A549 (cell line): ENCODE results near the gene BTG4. TPM values are rescaled to one million over a fixed set of nuclear protein-coding genes. Genes with fewer than 3 reads are reported as not detected.
A peak's percentile ranks its signal among the peaks of the same experiment; 100 is the strongest.

Experiments used
- ATAC-seq, 2 experiments: fragments of 200-7000 bp in 1 of 2; fragments of >200 bp in 1 of 2; cut with Nextera tagmentation in 1 of 2; cut with Tn5 transposase in 1 of 2; 3 replicates each; pipeline versions ENCODE4 v1.8.0 to v1.9.1; 2018 to 2020; ENCODE audit warnings: mild to moderate bottlenecking in 1 of 2, moderate library complexity in 1 of 2
- CTCF ChIA-PET: fragments of 300-600 bp; sonication (Branson Sonifier 250); formaldehyde crosslinking; extraction: SDS; loops from one replicate; lab custom pipeline; 2021; ENCODE audit warnings: antibody characterized with exemption, inconsistent platforms; lab: Yijun Ruan, JAX
- POLR2A ChIA-PET: fragments of 350-600 bp; formaldehyde crosslinking; extraction: SDS; loops from one replicate; lab custom pipeline; 2021; ENCODE audit warnings: antibody characterized with exemption, inconsistent platforms; lab: Yijun Ruan, JAX
- DNase-seq, 2 experiments: peaks; one replicate each; pipeline versions ENCODE4 v3.0.0 to v3.0.0-alpha.2; 2011 to 2016; ENCODE audit warnings: low read depth in 1 of 2, low spot score in 1 of 2
- FAIRE-seq: peaks from 2 replicates; lab custom pipeline; 2011; peaks lifted over from hg19 to GRCh38; lab: Jason Lieb, UNC
- H3K27ac ChIP-seq, 2 experiments: fragments of >200 bp; sonication (Bioruptor Twin); formaldehyde crosslinking; 3 replicates each; pipeline ENCODE4 v1.5.1; 2016 to 2017
- H3K4me1 ChIP-seq: fragments of >200 bp; sonication (Bioruptor Twin); formaldehyde crosslinking; 3 replicates; pipeline ENCODE4 v1.6.1; 2016
- H3K4me2 ChIP-seq: fragments of >200 bp; sonication (Bioruptor Twin); formaldehyde crosslinking; 3 replicates; pipeline ENCODE4 v1.6.1; 2016
- H3K4me3 ChIP-seq: fragments of >200 bp; sonication (Bioruptor Twin); formaldehyde crosslinking; 3 replicates; pipeline ENCODE4 v1.5.1; 2016
- H3K9me3 ChIP-seq: fragments of >200 bp; sonication (Bioruptor Twin); formaldehyde crosslinking; 3 replicates; pipeline ENCODE4 v1.6.1; 2016
- CHD4 ChIP-seq: fragments of 200-600 bp; sonication (generic); IDR thresholded peaks from 2 replicates; pipeline ENCODE4 v1.6.1; 2016; ENCODE audit warnings: antibody characterized with exemption, mild to moderate bottlenecking, borderline replicate concordance
- EHF ChIP-seq: fragments of 250-450 bp; sonication (Bioruptor Pico); IDR thresholded peaks from 2 replicates; pipeline ENCODE4 v1.5.0; 2020; ENCODE audit warnings: mild to moderate bottlenecking
- EP300 ChIP-seq, 2 experiments: fragments of >200 bp; sonication (Bioruptor Twin); formaldehyde crosslinking; IDR thresholded peaks; 2 replicates in 1 of 2; 3 replicates in 1 of 2; pipeline ENCODE4 v1.6.1; 2016 to 2017
- FOSL2 ChIP-seq, 2 experiments: fragments of 450-650 bp in 1 of 2; fragments of >200 bp in 1 of 2; sonication (Bioruptor Twin) in 1 of 2; formaldehyde crosslinking; IDR thresholded peaks; 2 replicates each; pipeline versions ENCODE4 v1.5.0 to v1.6.1; 2016 to 2020; ENCODE audit warnings: mild to moderate bottlenecking in 1 of 2, moderate library complexity in 1 of 2
- HMGXB4 ChIP-seq: fragments of 250-450 bp; sonication (Bioruptor Pico); IDR thresholded peaks from 2 replicates; pipeline ENCODE4 v1.5.0; 2021; ENCODE audit warnings: mild to moderate bottlenecking, moderate library complexity, borderline replicate concordance
- KDM1A ChIP-seq: fragments of 200-600 bp; sonication (generic); IDR thresholded peaks from 2 replicates; pipeline ENCODE4 v1.6.1; 2016; ENCODE audit warnings: low read depth, mild to moderate bottlenecking
- KDM5A ChIP-seq: fragments of 200-600 bp; sonication (generic); IDR thresholded peaks from 2 replicates; pipeline ENCODE4 v1.6.1; 2016; ENCODE audit warnings: antibody characterized with exemption, mild to moderate bottlenecking
- MAFK ChIP-seq: fragments of 450-650 bp; IDR thresholded peaks from 2 replicates; pipeline ENCODE4 v1.6.1; 2014; ENCODE audit not compliant: partially characterized antibody
- MAZ ChIP-seq: fragments of 150-350 bp; IDR thresholded peaks from 2 replicates; pipeline ENCODE4 v1.6.1; 2014; ENCODE audit warnings: antibody characterized with exemption, low read depth, low read length, borderline replicate concordance
- MYC ChIP-seq: IDR thresholded peaks from 2 replicates; pipeline ENCODE4 v1.6.1; 2012; ENCODE audit warnings: mild to moderate bottlenecking, inconsistent platforms, low read length, improper control_type of control experiment, borderline replicate concordance
- NFE2L2 ChIP-seq: fragments of 150-350 bp; conservative IDR thresholded peaks from 2 replicates; pipeline ENCODE4 v1.6.1; 2014; ENCODE audit warnings: low read length
- NR3C1 ChIP-seq: fragments of >200 bp; sonication (Bioruptor Twin); formaldehyde crosslinking; IDR thresholded peaks from 3 replicates; pipeline ENCODE4 v1.6.1; 2017
- RAD21 ChIP-seq, 2 experiments: fragments of >200 bp in 1 of 2; sonication (Bioruptor Twin) in 1 of 2; formaldehyde crosslinking in 1 of 2; IDR thresholded peaks in 1 of 2; conservative IDR thresholded peaks in 1 of 2; 2 replicates in 1 of 2; 3 replicates in 1 of 2; pipeline ENCODE4 v1.6.1; 2012 to 2018; ENCODE audit warnings: inconsistent platforms in 1 of 2
- REST ChIP-seq: fragments of 200-600 bp; sonication (generic); IDR thresholded peaks from 2 replicates; pipeline ENCODE4 v1.6.1; 2016; ENCODE audit warnings: antibody characterized with exemption, mild to moderate bottlenecking, moderate library complexity
- RFX5 ChIP-seq: fragments of 450-650 bp; IDR thresholded peaks from 2 replicates; pipeline ENCODE4 v1.7.1; 2014; ENCODE audit warnings: antibody characterized with exemption, mild to moderate bottlenecking, moderate library complexity
- TP53 ChIP-seq: fragments of 250-450 bp; sonication (Bioruptor Pico); IDR thresholded peaks from 2 replicates; pipeline ENCODE4 v1.5.0; 2021; ENCODE audit warnings: mild to moderate bottlenecking, moderate library complexity
- ZFP36 ChIP-seq: fragments of 450-650 bp; IDR thresholded peaks from 2 replicates; pipeline ENCODE4 v1.6.1; 2014; ENCODE audit warnings: borderline replicate concordance; ENCODE audit not compliant: partially characterized antibody
- WGBS: methylation state at CpG from one replicate; pipeline ENCODE4 v1.1.6; 2017; ENCODE audit errors: missing lambda C conversion rate; 5-methylcytosine and 5-hydroxymethylcytosine counted together
- polyA plus RNA-seq, 4 experiments: library from polyadenylated mRNA; depleted of rRNA in 3 of 4; stranded (reverse); fragments of >200 nt; fragmentation: RNase III in 1 of 4; extraction: RNeasy Plus Mini Kit Qiagen cat#74134 plus additional on column Dnase treatment in 1 of 4; gene quantifications; 2 replicates in 3 of 4; 3 replicates in 1 of 4; pipeline ENCODE4 v1.2.3, GENCODE V29; 2011 to 2017
- TF ChIP-seq, protein P1 (sequence below): fragments of 450-650 bp; IDR thresholded peaks from 2 replicates; pipeline ENCODE4 v1.6.1; 2014; ENCODE audit warnings: antibody characterized with exemption
- TF ChIP-seq, protein P2 (sequence below): fragments of >200 bp; sonication (Bioruptor Twin); formaldehyde crosslinking; IDR thresholded peaks from 3 replicates; pipeline ENCODE4 v1.5.1; 2016

Gene BTG4
- polyA plus RNA-seq, 2 of the 4 experiments (the other 2 are of a cell fraction) = 0.23 to 0.36 TPM

DNA sequence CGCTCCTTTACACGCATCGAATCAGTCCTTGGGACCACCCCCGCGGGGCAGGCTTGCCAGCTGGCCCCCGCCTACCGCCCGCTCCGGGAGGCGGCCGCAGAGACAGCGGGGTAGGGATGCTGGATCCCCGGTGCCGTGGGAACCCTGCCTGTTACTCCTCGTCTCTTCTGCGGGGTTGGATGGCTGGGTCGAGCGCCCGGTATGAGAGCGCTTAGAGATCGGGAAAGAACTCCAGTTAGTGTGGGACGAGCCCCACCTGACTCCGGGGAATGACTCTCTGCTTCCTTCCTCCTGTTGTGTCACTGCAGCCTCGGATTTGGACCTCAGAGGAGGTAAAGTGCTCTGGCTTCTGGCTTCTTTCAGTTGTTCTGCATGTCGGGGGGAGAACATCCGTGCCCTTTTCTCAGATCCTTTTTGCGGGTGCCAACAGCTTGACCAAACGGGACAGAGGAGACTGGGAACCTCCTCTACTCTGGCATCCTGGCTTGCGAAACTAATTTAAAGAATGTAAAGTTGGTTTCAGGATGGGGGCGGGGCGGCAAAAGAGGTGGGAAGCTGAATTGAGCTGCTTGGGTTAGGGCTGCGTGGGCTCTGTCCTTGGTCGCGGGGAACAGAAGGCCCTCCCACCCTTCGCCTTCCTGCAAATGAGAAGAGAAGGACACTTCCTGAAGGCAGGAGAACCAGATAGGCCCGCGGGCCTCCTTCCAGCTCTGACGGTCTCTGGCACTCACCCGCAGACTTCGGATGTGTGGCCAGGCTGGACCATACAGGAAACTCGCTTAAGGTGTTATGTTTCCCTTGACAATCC, 29.3 kb upstream of the BTG4 start:
- Histone ChIP-seq H3K4me2 (peak overlapping the region; percentile 69), H3K4me3 (peak overlapping the region; percentile 49)
- no peak for FAIRE-seq

DNA sequence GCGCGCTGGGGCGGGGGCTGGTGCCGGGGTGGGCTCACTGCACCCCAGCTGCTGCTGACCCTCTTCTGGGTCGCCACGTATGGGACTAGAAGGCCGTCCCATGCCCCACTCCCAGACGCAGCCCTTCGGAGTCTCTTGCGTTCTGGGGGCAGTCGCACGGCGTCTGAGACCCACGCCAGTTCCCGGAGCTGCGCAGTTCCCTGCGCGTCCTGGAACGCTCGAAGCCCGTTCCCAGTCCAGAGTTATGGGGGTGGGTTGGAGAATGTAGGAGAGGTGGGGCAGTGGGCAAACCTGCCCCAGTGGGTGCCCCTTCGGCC, 28.7 kb upstream of the BTG4 start:
- TF ChIP-seq ZFP36 = no peak
- TF ChIP-seq MYC = no peak
- TF ChIP-seq NR3C1 = no peak
- TF ChIP-seq KDM5A = no peak
- no peak for TF ChIP-seq FOSL2 (IDR thresholded peaks at IDR 0.05)
- TF ChIP-seq FOSL2 (CRISPR knock-in tag; IDR thresholded peaks at IDR 0.05) = no peak
- TF ChIP-seq RAD21 (conservative IDR thresholded peaks at IDR 0.05 in 1 of 2, IDR thresholded peaks at IDR 0.05 in 1 of 2) = no peak
- TF ChIP-seq, all 56 proteins: peak for 0
- Histone ChIP-seq H3K4me2 (peak overlapping the region; percentile 69), H3K4me1 (no peaks in the 10 kb centered on the region), H3K9me3 (no peaks in the 10 kb centered on the region), H3K4me3 (peak overlapping the region; percentile 49), H3K27ac (peak overlapping the region; percentile 38 to 85; a peak in 4 of 6 replicates)
- POLR2A ChIA-PET = interaction anchor here (1.6 kb wide), 1 partner anchor 9 kb away, joined by 3 read pairs; no protein-coding TSS in a partner anchor
- CTCF ChIA-PET = interaction anchor here (1.2 to 1.9 kb wide), 2 partner anchors 23 to 28 kb away, joined by 3 to 6 read pairs; partner anchors contain the start of gene BTG4
- 10% methylated on average over 2 of the region's 22 CpGs for WGBS
- ATAC-seq (peak; percentile 10 to 58; a peak in 3 of 6 replicates), DNase-seq (no peak), FAIRE-seq (no peak)

More for the DNA sequence above, 29.3 kb upstream of the BTG4 start:
- H3K27ac ChIP-seq = peak overlapping the region in 1 of 2 experiments; percentile 85; a peak in 3 of 6 replicates
- 86% methylated on average over 27 of the region's 41 CpGs for WGBS
- CTCF ChIA-PET = interaction anchor here (1.2 to 1.9 kb wide), 2 partner anchors 23 to 29 kb away, joined by 3 to 6 read pairs; partner anchors contain the start of gene BTG4
- POLR2A ChIA-PET = interaction anchor here (1.6 kb wide), 1 partner anchor 10 kb away, joined by 3 read pairs; no protein-coding TSS in a partner anchor
- no peaks in the 10 kb centered on the region for H3K4me1 ChIP-seq
- no peak for DNase-seq
- TF ChIP-seq MAFK = no peak
- TF ChIP-seq MAZ = no peak
- no peak for TF ChIP-seq NFE2L2
- TF ChIP-seq, all 56 proteins: peak for 0
- peak in 1 of 2 experiments; percentile 37; a peak in 3 of 6 replicates for ATAC-seq
- H3K9me3 ChIP-seq = no peaks in the 10 kb centered on the region

- Histone ChIP-seq H3K9me3 (no peaks in the 10 kb centered on the region), H3K27ac (peak within 1 kb of the TSS; percentile 38 to 85; a peak in 4 of 6 replicates), H3K4me1 (peaks cover under 1% of the 10 kb centered on the region; the same call in 1 of the 3 replicates), H3K4me3 (peak within 1 kb of the TSS; percentile 49), H3K4me2 (peak within 1 kb of the TSS; percentile 69)
- peak; percentile 49 to 84; a peak in 4 of 6 replicates for ATAC-seq
- no peak for DNase-seq
- WGBS = 71% methylated on average over 24 of the region's 70 CpGs
- ChIA-PET CTCF (no interaction called here), POLR2A (interaction anchor here (1.6 kb wide), 1 partner anchor 9 kb away, joined by 3 read pairs; no protein-coding TSS in a partner anchor)
- no peak for FAIRE-seq
- TF ChIP-seq KDM1A = no peak
- TF ChIP-seq RFX5 = no peak
- TF ChIP-seq, protein P1, sequence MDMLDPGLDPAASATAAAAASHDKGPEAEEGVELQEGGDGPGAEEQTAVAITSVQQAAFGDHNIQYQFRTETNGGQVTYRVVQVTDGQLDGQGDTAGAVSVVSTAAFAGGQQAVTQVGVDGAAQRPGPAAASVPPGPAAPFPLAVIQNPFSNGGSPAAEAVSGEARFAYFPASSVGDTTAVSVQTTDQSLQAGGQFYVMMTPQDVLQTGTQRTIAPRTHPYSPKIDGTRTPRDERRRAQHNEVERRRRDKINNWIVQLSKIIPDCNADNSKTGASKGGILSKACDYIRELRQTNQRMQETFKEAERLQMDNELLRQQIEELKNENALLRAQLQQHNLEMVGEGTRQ = no peak
- TF ChIP-seq, protein P2, sequence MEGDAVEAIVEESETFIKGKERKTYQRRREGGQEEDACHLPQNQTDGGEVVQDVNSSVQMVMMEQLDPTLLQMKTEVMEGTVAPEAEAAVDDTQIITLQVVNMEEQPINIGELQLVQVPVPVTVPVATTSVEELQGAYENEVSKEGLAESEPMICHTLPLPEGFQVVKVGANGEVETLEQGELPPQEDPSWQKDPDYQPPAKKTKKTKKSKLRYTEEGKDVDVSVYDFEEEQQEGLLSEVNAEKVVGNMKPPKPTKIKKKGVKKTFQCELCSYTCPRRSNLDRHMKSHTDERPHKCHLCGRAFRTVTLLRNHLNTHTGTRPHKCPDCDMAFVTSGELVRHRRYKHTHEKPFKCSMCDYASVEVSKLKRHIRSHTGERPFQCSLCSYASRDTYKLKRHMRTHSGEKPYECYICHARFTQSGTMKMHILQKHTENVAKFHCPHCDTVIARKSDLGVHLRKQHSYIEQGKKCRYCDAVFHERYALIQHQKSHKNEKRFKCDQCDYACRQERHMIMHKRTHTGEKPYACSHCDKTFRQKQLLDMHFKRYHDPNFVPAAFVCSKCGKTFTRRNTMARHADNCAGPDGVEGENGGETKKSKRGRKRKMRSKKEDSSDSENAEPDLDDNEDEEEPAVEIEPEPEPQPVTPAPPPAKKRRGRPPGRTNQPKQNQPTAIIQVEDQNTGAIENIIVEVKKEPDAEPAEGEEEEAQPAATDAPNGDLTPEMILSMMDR = no peak
- TF ChIP-seq REST = no peak
- no peak for TF ChIP-seq MAFK
- TF ChIP-seq EHF (CRISPR knock-in tag) = no peak
- TF ChIP-seq TP53 (CRISPR knock-in tag) = no peak
- no peak for TF ChIP-seq EP300 (IDR thresholded peaks at IDR 0.05)
- no peak for TF ChIP-seq HMGXB4 (CRISPR knock-in tag)
- no peak for TF ChIP-seq CHD4
These were observed 28.1 kb upstream of the BTG4 start, which contains the start of gene LAYN for GRCh38 chr11:111540114-111540936. LAYN (plus strand) TSS chr11:111540720; CDS start chr11:111540844, 124 bp downstream.
